GM04504 (cell line): ENCODE data around the gene MYCBP2.
A peak's percentile ranks its signal among the peaks of the same experiment; 100 is the strongest.
"Not testable (repeated sequence)": the region's sequence is repeated elsewhere in the genome, so short reads cannot be mapped to it uniquely, and the experiment has no call there.

Source experiments
- DNase-seq: peaks from one replicate; pipeline ENCODE4 v3.0.0-alpha.2; 2012; ENCODE audit warnings: low read depth

Gene MYCBP2

GRCh38 chr13:77028202-77028601, 298.7 kb downstream of the MYCBP2 start:
- no peak for DNase-seq

DNA sequence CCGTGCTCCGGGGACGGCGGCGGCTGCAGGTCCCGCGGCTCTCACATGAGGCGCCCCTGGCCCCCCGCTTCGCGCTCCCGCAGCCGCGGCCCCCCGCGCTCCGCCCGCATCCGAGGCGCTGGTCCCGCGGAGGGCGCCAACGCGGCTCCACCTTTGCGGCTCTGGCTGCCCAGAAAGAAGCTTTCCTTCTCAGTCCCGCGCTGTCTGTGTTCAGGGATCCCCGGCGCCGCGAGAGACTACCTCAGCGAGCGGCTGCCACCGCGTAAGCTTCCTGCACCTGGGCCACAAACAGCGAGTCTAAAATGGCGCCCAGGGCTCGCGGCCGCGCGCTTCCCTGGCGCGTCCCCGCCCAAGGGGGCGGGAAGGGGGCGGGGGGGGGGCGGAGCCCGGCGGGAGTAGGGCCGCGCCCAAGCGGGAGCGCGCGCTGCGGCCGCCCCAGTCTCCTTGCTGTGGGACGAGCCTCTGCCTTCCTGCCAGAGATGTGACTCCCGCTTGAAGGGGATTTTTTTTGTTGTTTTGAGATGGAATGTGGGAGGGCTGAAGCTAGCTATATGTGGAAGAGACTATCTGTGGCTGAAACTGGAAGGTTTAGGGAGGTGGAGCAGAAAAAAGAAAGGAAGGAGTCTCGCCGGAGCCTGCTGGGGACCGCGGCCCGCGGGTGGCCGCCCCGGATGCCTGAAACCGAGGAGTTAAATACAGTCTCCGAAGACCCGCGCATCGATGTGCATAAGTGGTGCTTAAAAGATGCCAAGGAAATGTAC, 299.9 kb downstream of the MYCBP2 start, which contains the start of gene FBXL3:
Gene FBXL3, minus strand, starts transcription at position 299 of the 761 bp plus-strand sequence. CDS start 5,299 bp downstream, outside the sequence.
- peak; percentile 78 for DNase-seq

- peak; percentile 37 for DNase-seq
These were observed 300.5 kb downstream of the MYCBP2 start for GRCh38 chr13:77026255-77026860.

DNA sequence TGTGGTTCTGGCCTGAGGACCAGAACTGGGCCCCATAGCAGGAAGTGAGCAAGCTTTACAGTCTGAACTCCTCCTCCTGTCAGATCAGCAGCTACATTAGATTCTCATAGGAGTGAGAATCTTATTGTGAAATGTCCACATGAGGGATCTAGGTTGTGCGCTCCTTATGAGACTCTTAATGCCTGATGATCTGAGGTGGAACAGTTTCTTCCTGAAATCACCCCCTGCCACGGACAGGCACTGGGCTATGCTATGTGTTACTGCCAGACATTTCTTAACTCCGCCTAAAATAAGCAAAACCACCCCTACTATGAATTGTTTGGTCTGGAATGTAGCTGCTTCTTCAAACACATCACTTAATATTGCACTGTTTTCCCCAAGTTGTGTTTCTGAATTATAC, 304.6 kb downstream of the MYCBP2 start:
- DNase-seq = no peak

DNA sequence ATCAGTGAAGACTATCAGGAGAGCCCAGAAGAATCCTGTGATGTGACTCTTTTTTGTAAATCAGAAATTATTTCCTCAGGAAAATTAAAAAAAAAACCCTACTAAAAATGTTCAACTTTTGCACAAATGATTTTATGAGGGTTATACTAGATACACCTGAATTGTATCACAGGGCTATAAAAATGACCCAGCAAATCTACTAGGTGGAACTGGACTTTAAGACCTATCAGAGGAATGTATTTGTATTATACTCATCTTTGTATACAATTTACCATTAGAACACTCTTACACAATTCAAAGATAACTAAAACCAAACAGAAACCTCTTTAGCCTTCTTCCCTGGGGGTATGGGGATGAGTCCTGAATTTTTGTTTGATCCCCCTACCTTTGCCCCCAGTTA, 307.1 kb downstream of the MYCBP2 start:
- DNase-seq = no peak

- DNase-seq = no peak
These were observed 309.8 kb downstream of the MYCBP2 start for GRCh38 chr13:77016888-77017623.

GRCh38 chr13:77016251-77016812, 310.6 kb downstream of the MYCBP2 start:
- no peak for DNase-seq

GRCh38 chr13:77014906-77015685, 311.8 kb downstream of the MYCBP2 start:
- DNase-seq = no peak

- no peak for DNase-seq
These were observed 312.9 kb downstream of the MYCBP2 start for GRCh38 chr13:77013853-77014542.

GRCh38 chr13:77009719-77010118, 317.2 kb downstream of the MYCBP2 start:
- DNase-seq = not testable (repeated sequence)

- DNase-seq = no peak
These were observed 317.9 kb downstream of the MYCBP2 start for GRCh38 chr13:77009011-77009410.

DNA sequence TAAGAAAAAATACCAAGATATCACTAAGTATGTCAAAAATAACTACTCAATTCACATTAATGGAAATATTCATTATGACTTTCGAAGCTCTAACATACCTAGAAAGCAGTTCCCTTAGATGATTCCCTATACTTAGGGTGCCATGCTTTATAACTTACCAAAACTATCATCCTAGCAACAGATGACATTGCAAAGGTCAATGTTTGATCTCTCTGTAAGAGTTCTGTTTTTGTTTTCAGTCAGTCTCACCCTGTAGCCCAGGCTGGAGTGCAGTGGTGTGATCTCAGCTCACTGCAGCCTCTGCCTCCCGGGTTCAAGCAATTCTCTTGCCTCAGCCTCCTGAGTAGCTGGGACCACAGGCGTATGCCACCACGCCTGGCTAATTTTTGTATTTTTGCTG, 318.6 kb downstream of the MYCBP2 start:
- DNase-seq = not testable (repeated sequence)

GRCh38 chr13:77002590-77003190, 324.2 kb downstream of the MYCBP2 start:
- no peak for DNase-seq

GRCh38 chr13:77001963-77002587, 324.8 kb downstream of the MYCBP2 start:
- DNase-seq = no peak

GRCh38 chr13:77001540-77001939, 325.4 kb downstream of the MYCBP2 start:
- DNase-seq = no peak

- no peak for DNase-seq
These were observed 326.4 kb downstream of the MYCBP2 start for GRCh38 chr13:77000475-77000874.
